Measurements from ENCODE around the gene ACSBG1.

The ACSBG1 gene

DNA sequence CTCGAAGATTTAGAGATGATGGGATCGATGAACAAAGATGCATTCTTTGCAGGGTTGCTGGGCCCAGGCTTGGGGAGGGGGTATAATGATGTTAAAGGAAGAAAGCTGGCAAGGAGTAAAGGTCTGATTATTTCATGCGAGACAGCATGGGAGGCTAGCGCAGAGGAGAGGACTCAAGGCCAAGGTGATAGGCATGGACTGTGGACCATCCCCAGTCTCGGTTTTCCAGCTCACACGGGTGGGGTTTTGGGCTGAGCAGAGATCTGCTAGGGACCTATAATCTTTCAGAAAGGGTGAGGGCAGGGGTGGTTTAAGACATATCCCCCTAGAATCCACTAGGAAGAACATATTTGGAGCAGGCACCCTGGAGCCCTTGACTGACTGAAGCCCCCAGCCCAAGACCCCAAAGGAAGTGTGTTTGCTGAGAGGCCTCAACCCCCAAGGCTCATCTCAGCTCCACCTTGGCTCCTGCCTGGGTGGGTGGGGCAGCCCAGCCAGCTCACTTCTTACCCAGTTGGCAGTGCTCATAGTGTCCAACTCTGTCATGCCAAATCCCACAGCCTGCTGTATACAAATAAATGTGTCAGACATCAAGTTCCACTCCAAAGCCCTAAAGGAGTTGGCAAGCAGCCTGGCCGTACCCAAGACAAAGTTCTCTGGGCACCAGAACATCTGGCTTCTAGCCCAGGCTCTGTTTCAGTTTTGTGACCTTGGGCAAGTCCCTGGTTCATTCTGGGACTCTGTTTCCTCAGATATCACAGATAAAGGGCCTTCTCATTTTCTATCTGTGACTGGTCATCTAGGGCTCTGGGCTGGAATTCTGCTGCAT, 17.9 kb downstream of the ACSBG1 start:
- DNase-seq = no peak

DNA sequence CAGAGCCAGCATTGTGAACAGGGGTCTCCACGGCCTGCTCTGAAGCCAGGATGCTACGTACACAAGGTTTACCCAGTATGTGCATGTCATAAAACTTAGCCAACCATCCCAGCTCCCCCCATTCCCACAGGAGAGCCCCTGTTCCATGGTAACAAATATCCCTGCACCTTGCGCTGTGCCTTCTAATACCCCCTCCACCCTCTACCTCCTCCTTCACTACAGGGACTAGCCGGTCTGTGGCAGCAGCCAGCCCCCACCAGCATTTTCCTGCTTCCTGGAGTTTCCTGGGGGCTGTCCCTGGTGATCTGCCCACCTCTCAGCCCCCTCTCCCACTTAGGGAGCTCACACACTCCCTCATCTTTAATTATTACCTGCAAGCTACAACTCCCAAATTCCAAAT, 20.4 kb downstream of the ACSBG1 start:
- no peak for DNase-seq

DNA sequence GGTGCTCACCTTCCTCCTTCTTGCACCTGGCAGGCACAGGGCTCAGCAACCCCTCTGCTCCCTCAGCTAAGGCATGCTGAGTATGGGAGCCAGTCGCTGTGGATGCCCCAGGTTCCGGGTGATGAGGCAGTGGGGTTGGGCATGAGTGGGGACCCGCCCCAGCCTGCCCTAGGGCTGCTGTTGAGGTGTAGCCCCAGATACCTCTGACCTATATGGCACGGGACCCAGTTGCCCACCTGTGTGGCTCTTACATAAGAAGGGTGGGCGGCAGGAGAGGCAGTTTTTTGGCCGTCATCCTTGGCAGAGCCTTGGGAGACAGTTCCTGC, 21.0 kb downstream of the ACSBG1 start:
- no peak for DNase-seq

DNA sequence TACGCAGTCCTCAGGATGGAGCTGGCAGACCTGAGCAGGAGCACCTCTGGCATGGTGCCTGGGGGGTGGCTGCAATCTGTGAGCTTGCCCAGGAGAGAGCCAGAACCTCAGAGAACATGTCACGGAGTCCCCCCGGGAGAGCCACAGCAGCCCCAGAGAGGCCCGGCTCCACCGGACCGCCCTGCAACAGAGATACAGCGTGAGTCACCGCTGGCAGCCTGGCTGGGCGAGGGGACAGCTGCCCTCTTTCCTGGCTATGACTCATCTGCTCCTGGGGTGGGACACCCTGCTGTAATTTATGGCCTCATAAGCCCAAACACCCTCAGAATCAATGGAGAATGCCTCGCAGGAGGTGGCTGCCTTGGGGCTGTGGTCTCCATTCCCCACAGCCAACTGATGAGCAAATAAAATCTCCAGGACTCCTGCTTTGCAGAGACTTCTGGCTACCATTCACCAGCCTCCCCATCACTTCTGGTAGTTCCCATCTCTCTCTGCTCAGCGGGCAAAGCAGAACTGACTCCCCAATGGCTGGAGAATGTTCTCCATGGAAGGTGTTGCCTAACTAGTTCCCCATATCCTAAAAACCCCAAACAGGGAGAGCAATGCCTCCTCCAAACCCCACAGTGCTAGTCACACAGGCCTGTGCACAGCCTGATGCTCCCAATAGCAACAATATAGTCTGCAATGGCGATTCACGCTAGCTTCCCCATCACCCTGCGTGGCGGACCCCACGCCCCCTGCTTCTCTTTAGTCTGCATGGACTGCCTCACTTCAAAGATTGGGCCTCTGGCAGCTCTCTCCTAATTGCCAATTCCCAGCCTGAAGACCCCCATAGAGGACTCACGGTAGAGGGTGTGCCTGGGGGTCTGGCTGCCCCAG, 21.6 kb downstream of the ACSBG1 start:
- DNase-seq = peak; percentile 40

GRCh38 chr15:78212008-78212407, 22.4 kb downstream of the ACSBG1 start:
- DNase-seq = no peak

DNA sequence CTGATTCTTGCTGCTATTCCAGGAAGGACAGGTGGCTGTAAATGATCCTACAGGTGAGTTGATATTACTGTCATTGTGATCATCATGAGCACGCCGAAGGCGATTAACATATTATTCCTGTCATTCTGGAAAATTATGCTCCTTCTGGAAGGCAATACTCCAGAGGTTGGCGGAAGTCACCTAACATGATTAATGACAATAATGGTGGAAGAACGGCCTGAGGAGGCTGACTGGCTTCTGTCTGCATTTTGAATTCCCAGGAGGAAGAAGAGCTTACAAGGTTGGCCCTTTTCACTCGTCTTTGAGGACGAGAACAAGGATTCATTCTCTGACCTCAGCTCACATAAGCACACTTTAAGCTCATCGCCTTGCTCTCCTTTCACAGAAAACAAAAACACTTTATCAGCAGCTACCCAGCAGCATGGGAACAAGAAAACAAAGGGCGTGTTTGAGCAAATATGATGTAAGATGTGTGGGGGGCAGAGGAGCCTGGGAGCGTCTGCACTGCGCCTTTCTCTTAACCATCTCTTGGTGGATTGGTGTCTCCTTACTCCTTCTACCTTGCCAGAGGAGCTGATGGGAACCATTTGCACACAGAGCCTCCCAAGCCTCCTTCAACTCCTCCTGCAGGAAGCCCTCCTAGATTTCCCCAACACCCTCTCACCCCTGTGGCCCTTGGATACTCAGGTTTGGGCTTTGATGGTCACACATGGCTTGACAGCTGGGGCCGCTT, 23.0 kb downstream of the ACSBG1 start:
- no peak for DNase-seq

- no peak for DNase-seq
Observed at GRCh38 chr15:78210349-78210717, 24.0 kb downstream of the ACSBG1 start.

DNA sequence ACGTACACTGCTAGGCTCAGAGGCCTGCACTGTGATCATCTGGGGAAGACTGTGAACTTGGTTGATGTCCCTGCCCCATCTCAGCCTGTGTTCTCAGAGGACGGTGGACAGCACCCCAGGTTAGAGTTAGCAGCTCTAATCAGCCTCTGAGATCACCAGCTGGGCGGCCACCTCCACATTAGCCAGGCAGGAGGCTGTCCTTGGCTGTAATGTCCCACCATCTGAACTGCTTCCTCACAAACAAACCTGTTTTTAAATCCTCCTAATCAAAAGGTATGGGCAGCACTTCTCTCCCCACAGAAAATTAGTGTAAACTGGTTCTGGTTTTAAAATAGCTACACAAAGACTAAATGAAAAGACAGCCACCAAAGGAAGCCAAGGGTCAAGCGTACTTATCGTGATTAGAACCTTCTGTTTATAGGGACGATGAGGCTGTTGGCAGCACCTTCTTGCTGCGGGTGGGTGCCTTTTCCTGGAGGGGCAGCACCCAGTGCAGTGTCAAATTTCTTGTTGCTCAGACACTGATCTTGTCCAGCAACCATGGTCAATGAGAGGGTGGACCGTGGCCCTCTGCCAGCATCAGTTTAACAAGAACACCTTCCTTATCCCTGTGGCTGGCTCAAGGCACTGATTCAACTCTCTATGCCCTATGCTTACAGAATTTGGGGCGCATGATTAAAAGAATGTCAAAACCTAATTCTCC, 24.6 kb downstream of the ACSBG1 start:
- DNase-seq = no peak

DNA sequence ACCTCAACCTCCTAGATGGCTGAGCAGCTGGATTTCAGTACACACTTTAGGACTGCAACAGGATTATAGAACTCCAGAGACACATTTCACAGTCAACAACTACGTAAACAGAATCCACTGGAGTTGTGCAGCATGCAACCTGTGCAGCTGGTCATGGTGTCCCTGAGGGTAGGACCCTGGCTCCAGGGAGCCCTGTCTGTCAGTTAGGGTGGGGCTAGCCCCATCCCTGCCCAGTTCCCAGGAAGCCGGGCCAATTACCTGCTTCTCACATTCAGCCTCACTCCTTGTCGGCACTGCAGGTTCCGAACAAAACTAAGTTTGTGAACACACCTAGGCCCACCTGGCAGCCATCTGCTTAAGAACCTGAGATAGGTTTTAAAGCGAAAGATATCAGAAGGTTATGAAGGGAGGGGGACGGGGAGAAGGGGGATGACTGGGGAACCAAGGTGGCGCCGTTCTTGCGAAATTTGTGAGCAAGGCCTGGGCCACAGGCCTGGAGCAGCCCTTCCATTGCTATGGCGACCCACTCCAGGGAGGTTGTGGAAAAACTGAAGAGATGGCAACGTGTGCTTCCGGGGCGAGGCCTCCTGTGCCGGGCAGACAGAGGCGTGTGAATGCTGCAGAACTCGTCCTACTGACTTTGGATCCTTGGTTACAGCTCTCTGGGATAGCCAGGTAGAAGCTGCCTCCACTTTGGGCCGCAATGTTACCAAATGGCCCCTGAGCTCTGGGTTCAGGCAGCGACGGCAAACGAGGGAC, 25.3 kb downstream of the ACSBG1 start:
- DNase-seq = no peak

- no peak for DNase-seq
Observed at GRCh38 chr15:78208341-78208844, 26.0 kb downstream of the ACSBG1 start.

DNA sequence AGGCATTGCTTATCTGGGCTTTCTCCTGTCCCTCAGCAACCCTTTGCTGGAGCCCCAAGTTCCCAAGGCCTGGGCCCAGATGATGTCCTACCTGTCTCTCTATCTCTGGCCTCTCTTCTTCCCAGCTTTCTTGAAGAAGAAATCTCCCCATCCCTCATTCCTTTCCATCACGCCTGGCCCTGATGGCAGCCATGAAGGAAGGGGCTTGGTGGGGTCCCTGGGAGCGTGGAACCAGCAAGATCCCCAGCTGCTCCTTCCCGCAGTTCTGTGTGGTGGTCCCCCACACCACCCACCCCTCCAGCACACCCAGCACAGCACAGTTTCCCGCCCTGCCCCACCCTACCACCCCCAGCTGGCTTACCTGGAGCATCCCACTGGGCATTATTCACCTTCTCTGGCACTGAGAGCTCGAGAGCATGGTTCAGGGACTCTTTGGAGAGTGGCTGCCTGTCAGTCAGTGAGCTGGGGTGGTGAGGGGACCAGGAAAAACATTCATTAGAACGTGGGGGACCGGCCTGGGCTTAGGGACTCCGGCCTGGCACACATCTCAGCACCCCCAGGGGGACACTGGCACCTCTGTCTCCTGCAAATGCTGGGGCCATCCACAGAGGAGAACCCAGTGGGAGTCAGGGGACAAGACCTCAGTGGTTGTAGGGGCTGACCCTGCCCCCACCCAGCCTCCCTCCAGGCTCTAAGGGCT, 26.6 kb downstream of the ACSBG1 start:
- DNase-seq = no peak

GRCh38 chr15:78207110-78207458, 27.3 kb downstream of the ACSBG1 start:
- no peak for DNase-seq

DNA sequence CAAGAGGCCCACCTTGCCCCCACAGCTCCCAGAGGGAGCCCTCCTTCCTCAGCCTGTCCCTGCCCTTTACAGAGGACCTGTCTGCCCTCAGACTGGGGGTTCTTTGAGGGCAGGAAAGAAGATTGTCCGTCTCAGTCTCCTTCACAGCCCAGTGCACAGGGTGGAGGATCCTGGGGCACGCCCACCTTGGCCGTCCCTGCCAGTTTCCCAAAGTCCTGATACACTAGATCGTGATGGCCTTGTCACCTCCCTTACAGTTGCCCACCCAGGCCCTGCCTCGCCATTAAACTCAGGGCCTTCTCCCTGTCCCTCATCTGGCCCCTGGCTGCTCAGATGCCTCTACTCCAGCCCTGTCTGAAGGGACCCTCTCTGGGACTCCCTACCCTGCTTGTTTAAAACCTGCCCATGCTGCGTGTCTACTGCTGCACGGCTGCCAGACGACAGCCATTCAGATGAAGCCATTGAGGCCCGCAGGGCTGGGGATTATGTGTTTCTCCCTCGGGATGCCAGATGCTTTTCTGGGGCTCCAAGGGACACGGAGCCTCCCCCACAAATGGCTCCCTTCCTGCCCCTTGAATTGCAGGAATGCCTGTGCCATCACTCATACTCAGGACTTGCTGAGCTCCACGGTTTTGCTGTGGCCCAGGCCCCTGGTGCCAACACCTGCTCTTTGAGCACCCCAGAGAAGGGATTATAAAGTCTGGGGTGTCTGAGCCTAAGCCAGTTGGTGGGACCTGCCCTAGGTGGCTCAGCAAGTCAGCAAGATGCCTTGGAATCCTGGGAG, 27.8 kb downstream of the ACSBG1 start:
- no peak for DNase-seq

- DNase-seq = no peak
Observed at GRCh38 chr15:78205856-78206255, 28.5 kb downstream of the ACSBG1 start.

- DNase-seq = no peak
Observed at GRCh38 chr15:78205337-78205736, 29.0 kb downstream of the ACSBG1 start.

GRCh38 chr15:78204351-78205309, 29.7 kb downstream of the ACSBG1 start:
- no peak for DNase-seq

DNA sequence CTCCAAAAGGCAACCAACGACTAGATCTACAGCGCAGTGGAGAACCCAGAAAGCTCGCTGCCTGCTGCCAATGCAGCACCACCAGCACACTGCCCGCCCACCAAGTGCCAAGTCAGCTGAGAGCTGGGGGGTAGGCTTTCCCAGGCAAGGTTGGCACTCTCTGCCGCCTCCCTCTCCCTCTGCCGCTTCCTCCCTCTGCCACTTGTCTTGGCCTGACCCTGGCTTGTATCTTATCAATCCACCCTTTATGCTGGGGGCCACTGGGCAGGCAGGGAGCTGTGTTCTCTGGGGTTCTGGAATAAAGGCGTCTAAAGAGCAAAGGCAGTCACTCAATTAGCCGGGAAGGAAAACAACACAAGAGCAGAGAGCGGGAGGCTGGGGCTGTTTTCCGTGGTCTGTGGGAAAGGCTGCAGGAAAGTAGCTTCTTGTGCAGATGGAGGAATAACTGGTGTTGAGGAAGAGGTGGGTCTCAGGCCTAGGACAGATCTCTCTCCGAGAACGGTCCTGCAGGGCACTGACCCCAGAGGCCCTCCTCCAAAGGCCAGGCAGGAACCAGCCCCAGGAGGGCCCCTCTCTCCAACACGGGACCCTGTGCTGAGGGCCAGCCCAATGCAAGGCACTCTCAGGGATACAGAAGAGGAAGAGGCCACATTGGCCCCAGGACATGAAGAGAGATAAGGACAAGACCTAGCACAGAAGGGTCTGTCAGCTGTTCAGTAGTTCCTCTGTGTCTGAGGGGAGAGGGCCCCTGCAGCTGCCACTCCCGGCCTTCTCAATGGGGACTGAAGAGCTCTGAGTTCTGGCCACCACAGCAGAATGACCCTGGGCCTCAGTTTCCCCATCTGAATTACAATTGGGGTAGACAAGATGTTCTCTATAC, 30.8 kb downstream of the ACSBG1 start:
- DNase-seq = no peak

Data from amniotic stem cell (primary cell).